Gastrocnemius medialis (tissue), 4 donors: ENCODE results near the gene CIITA. TPM values are rescaled to one million over a fixed set of nuclear protein-coding genes. Genes with fewer than 3 reads are reported as not detected.

ENCODE experiments used
- ATAC-seq, 2 donors: fragments of 150-250 bp; one replicate each; pipeline ENCODE4 v1.9.1; 2016
- DNase-seq, 2 donors: peaks; one replicate each; pipeline ENCODE4 v3.0.0-alpha.2; 2019
- H3K27ac ChIP-seq, 4 donors: fragments of 200-600 bp; sonication (generic); 1 replicate in 1 of 4; 2 replicates in 3 of 4; pipeline ENCODE4 v1.5.1; 2016 to 2018; ENCODE audit warnings: mild to moderate bottlenecking in 2 of 4, moderate library complexity in 1 of 4
- H3K27me3 ChIP-seq, 3 donors: fragments of 200-600 bp; sonication (generic) in 2 of 3; 1 replicate in 1 of 3; 2 replicates in 2 of 3; pipeline versions ENCODE4 v1.5.1 to v1.6.0; 2016 to 2019; ENCODE audit warnings: mild to moderate bottlenecking in 1 of 3, moderate library complexity in 1 of 3
- H3K36me3 ChIP-seq, 2 donors: fragments of 200-600 bp; sonication (generic) in 1 of 2; one replicate each; pipeline ENCODE4 v1.5.1; 2017 to 2018
- H3K4me1 ChIP-seq, 2 donors: fragments of 200-600 bp; sonication (generic) in 1 of 2; one replicate each; pipeline ENCODE4 v1.5.1; 2016 to 2017; ENCODE audit warnings: mild to moderate bottlenecking in 2 of 2
- H3K4me3 ChIP-seq, 4 donors: fragments of 200-600 bp; sonication (generic) in 3 of 4; 1 replicate in 1 of 4; 2 replicates in 3 of 4; pipeline ENCODE4 v1.5.1; 2016 to 2019; ENCODE audit warnings: mild to moderate bottlenecking in 2 of 4
- H3K9me3 ChIP-seq, 3 donors: fragments of 200-600 bp; sonication (generic) in 2 of 3; 1 replicate in 1 of 3; 2 replicates in 2 of 3; pipeline ENCODE4 v1.5.1; 2016 to 2019
- POLR2A ChIP-seq, 2 donors: fragments of 450-650 bp; IDR thresholded peaks; one replicate each; pipeline ENCODE4 v1.6.1; 2017; ENCODE audit warnings: antibody characterized with exemption in 2 of 2, mild to moderate bottlenecking in 2 of 2, moderate library complexity in 2 of 2
- in situ Hi-C, 4 donors: fragments of 200-750 bp; cut with MboI; loops; one replicate each; pipeline versions ENCODE4 v1.15.0 to v1.8.0; 2017; ENCODE audit warnings: low sequenced_read_pairs in 4 of 4
- intact Hi-C: fragments of 100-400 bp; cut with DNase I; formaldehyde crosslinking; loops from one replicate; pipeline ENCODE4 v1.15.1; 2023; ENCODE audit warnings: low total_unique reads
- total RNA-seq, 4 donors: library from RNA; depleted of rRNA; stranded (reverse); fragments of >200 nt; gene quantifications; one replicate each; pipeline versions ENCODE4 v1.1.0 to v1.2.3, GENCODE V29; 2016
- TF ChIP-seq, protein P1 (sequence below), 5 experiments: fragments of 450-650 bp in 3 of 5; fragments of 200-600 bp in 2 of 5; sonication (generic) in 2 of 5; IDR thresholded peaks in 4 of 5; conservative IDR thresholded peaks in 1 of 5; 1 replicate in 4 of 5; 2 replicates in 1 of 5; pipeline ENCODE4 v1.5.1; 2016 to 2019; ENCODE audit warnings: antibody characterized with exemption in 5 of 5, mild to moderate bottlenecking in 3 of 5, moderate library complexity in 3 of 5

Gene CIITA
- total RNA-seq, 4 donors from 2014 or later: 2.3 to 9.1 (median 5.1) TPM

DNA sequence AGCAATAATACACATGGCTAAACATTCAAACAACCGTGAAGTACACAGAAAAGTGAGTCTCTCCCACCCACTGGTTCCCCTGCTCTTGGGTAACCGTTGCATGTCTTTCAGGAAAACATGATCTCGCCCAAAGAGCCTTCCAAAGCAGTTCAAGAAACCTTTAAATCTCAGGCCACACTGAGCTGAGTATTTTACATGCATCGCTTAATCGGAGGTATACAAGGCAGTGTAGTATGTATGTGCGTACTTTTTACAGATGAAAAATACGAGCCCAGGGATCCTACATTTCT, 66.0 kb downstream of the CIITA start:
- DNase-seq: no peak
- ATAC-seq: no peak
- H3K9me3 ChIP-seq: no peaks in the 10 kb centered on the region
- peak overlapping the region; percentile 70 to 82 (median 74) for H3K4me3 ChIP-seq
- H3K4me1 ChIP-seq: peaks cover 66 to 71% of the 10 kb centered on the region in 2 donors
- intact Hi-C loops: loop anchor here (5.0 to 10.0 kb wide), 6 partner anchors 404 to 972 kb away; partner anchors contain the start of genes GSPT1 and RMI2
- H3K27ac ChIP-seq: peak overlapping the region; percentile 91 to 96 (median 94)
- in situ Hi-C loops: no loop called here
- TF ChIP-seq, protein P1, sequence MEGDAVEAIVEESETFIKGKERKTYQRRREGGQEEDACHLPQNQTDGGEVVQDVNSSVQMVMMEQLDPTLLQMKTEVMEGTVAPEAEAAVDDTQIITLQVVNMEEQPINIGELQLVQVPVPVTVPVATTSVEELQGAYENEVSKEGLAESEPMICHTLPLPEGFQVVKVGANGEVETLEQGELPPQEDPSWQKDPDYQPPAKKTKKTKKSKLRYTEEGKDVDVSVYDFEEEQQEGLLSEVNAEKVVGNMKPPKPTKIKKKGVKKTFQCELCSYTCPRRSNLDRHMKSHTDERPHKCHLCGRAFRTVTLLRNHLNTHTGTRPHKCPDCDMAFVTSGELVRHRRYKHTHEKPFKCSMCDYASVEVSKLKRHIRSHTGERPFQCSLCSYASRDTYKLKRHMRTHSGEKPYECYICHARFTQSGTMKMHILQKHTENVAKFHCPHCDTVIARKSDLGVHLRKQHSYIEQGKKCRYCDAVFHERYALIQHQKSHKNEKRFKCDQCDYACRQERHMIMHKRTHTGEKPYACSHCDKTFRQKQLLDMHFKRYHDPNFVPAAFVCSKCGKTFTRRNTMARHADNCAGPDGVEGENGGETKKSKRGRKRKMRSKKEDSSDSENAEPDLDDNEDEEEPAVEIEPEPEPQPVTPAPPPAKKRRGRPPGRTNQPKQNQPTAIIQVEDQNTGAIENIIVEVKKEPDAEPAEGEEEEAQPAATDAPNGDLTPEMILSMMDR (IDR thresholded peaks at IDR 0.05 in 4 of 5, conservative IDR thresholded peaks at IDR 0.05 in 1 of 5): no peak
- no peak for TF ChIP-seq POLR2A (IDR thresholded peaks at IDR 0.05)
- H3K36me3 ChIP-seq: no peaks in the 10 kb centered on the region
- H3K27me3 ChIP-seq: no peaks in the 10 kb centered on the region

GRCh38 chr16:10944249-10945064, 67.5 kb downstream of the CIITA start, which contains the start of gene CLEC16A:
Gene CLEC16A (plus strand): TSS chr16:10944564. CDS start chr16:10944718, 154 bp downstream.
- Histone ChIP-seq H3K9me3 (no peaks in the 10 kb centered on the region), H3K27ac (peak within 1 kb of the TSS; percentile 91 to 96 (median 94)), H3K36me3 (no peaks in the 10 kb centered on the region), H3K4me3 (peak within 1 kb of the TSS; percentile 91 to 97 (median 92)), H3K4me1 (peaks cover 52 to 57% of the 10 kb centered on the region in 2 donors), H3K27me3 (no peaks in the 10 kb centered on the region)
- DNase-seq (peak; percentile 96 to 97), ATAC-seq (peak; percentile 50 to 66)
- intact Hi-C loops: loop anchor here (5.0 to 10.0 kb wide), 6 partner anchors 403 to 970 kb away; partner anchors contain the start of genes GSPT1 and RMI2
- TF ChIP-seq, protein P1 (IDR thresholded peaks at IDR 0.05 in 4 of 5, conservative IDR thresholded peaks at IDR 0.05 in 1 of 5): peak in 2 of 5 experiments; percentile 19 to 30
- peak; percentile 93 to 95 for TF ChIP-seq POLR2A (IDR thresholded peaks at IDR 0.05)
- in situ Hi-C loops: no loop called here

GRCh38 chr16:10945065-10945787, 68.2 kb downstream of the CIITA start:
- peak overlapping the region; percentile 91 to 97 (median 92) for H3K4me3 ChIP-seq
- no peaks in the 10 kb centered on the region for H3K27me3 ChIP-seq
- peak overlapping the region; percentile 91 to 96 (median 94) for H3K27ac ChIP-seq
- no peak for ATAC-seq
- DNase-seq: no peak
- intact Hi-C loops: loop anchor here (10.0 kb wide), 3 partner anchors 790 to 970 kb away; partner anchors contain the start of gene GSPT1
- H3K9me3 ChIP-seq: no peaks in the 10 kb centered on the region
- TF ChIP-seq POLR2A (IDR thresholded peaks at IDR 0.05): no peak
- TF ChIP-seq, protein P1 (IDR thresholded peaks at IDR 0.05 in 4 of 5, conservative IDR thresholded peaks at IDR 0.05 in 1 of 5): no peak
- H3K4me1 ChIP-seq: peaks cover 47 to 49% of the 10 kb centered on the region in 2 donors
- no peaks in the 10 kb centered on the region for H3K36me3 ChIP-seq
- in situ Hi-C loops: no loop called here

DNA sequence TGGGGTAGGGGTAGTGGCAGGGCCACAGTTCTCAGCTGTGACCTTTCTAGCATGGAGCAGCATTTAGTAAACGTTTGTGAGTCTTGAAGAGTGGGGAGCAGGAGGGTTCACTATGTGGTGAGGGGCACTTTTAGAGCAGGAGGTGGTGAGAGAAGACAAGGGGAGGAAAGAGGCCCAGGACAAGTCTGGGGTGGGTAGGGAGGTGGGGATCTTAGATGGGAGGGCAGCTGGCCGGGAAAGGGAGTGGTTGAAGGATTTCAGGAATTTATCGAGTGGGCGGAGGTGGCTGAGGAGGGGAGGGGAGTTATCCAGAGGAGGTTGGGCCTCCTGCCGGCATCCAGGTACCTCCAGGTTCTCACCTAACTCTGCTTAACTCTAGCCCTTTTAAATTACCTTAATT, 69.3 kb downstream of the CIITA start:
- in situ Hi-C loops: no loop called here

More for the DNA sequence above, 69.3 kb downstream of the CIITA start:
- H3K9me3 ChIP-seq: no peaks in the 10 kb centered on the region
- no peak for ATAC-seq
- no peaks in the 10 kb centered on the region for H3K36me3 ChIP-seq
- no peak for DNase-seq
- H3K27me3 ChIP-seq: no peaks in the 10 kb centered on the region
- TF ChIP-seq, protein P1 (IDR thresholded peaks at IDR 0.05 in 4 of 5, conservative IDR thresholded peaks at IDR 0.05 in 1 of 5): no peak
- TF ChIP-seq POLR2A (IDR thresholded peaks at IDR 0.05): no peak
- intact Hi-C loops: loop anchor here (10.0 kb wide), 3 partner anchors 788 to 968 kb away; partner anchors contain the start of gene GSPT1
- H3K4me1 ChIP-seq: peaks cover 45 to 49% of the 10 kb centered on the region in 2 donors
- H3K4me3 ChIP-seq: peak overlapping the region in 3 of 4 donors; percentile 92 to 97 (median 93)
- H3K27ac ChIP-seq: no peak overlapping the region
